ENCODE data around the gene EHD1.

DNA sequence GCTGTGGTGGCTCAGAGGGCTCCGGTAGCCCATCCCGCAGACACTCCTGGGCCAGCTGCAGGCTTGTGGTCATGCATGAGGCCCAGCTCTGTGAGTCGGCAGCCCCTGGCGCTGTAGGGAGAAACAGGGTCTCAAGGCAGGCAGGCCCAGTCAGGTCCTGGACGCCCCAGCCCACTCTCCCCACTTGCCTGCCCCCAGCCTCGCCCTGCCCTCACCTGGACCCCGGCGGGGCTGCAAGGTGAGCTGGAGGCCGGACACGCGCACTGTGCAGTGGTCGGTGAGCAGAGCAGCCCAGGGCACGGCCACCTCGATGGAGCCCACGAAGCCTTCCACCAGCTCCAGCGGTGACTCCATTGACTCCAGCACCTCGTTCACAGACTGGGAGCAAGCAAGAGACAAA is 35.7 kb upstream of the EHD1 start:
- no peak for TF ChIP-seq CTCF (IDR thresholded peaks at IDR 0.05)
- no peak for TF ChIP-seq POLR2A (IDR thresholded peaks at IDR 0.05)

Measured in thyroid gland (tissue), 4 donors.